ENCODE measurements around the gene RAB24.
"Not testable (repeated sequence)": the region's sequence is repeated elsewhere in the genome, so short reads cannot be mapped to it uniquely, and the experiment has no call there.

RAB24 gene

DNA sequence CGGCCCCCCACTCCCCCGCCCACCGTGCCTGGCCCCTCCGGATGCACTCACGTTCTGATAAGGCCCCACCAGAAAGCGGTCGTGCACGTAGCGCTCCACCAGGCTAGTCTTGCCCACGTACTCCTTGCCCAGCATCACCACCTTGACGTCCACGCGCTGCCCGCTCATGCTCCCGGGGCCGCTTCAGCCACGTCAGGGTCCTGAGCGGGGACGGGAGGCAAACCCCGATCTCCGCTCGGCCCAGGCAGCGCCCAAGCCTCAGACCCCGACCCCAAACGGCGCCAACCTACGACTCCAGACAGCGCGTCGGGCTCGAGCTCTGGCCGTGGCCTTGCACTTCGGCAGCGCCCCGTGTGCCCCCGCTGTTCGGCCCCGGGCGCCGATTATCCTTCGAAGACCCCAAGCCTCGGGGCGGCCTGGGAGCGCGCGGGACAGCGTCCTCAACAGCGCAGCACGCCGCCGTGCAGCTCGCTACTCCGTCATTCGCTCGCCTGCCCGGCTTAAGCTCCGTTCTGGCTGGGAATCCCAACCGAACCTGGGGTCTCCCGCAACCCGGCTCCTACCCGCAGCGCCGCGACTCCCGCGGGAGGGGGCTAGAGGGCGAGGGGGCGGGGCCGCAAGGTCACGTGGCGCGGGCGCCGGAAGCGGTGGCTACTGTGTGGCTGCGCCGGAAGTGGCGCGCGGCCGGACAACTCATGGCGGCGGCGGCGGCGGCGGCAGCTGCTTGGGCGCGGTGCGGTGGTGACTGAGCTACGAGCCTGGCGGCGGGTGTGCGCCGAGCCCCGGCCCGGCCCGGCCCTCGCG is at the start of gene RAB24, which contains the start of gene PRELID1:
Gene RAB24, minus strand, starts transcription at position 599 of the 804 bp plus-strand sequence. Its CDS starts 431 bp downstream, at position 168.
Gene PRELID1, plus strand, starts transcription at position 679 of the 804 bp plus-strand sequence. CDS start 187 bp downstream, outside the sequence.
- DNase-seq: peak; percentile 75

DNA sequence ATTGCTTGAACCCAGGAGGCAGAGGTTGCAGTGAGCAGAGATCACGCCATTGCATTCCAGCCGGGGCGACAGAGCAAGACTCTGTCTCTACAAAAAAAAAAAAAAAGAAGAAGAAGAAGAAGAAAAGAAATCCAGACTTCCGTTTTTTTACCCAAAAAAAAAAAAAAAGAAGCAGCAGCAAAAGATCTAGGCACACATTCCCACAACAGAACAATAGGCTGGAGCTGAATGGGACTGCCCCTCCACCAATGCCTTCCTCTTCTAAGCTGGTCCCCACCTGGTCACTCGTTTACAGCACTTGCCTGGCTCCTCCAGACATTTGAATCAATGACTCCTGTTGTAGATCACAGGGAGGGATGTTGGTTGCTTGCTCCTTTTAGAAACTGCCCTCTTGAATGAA is 49.6 kb upstream of the RAB24 start:
- DNase-seq: peak; percentile 64

DNA sequence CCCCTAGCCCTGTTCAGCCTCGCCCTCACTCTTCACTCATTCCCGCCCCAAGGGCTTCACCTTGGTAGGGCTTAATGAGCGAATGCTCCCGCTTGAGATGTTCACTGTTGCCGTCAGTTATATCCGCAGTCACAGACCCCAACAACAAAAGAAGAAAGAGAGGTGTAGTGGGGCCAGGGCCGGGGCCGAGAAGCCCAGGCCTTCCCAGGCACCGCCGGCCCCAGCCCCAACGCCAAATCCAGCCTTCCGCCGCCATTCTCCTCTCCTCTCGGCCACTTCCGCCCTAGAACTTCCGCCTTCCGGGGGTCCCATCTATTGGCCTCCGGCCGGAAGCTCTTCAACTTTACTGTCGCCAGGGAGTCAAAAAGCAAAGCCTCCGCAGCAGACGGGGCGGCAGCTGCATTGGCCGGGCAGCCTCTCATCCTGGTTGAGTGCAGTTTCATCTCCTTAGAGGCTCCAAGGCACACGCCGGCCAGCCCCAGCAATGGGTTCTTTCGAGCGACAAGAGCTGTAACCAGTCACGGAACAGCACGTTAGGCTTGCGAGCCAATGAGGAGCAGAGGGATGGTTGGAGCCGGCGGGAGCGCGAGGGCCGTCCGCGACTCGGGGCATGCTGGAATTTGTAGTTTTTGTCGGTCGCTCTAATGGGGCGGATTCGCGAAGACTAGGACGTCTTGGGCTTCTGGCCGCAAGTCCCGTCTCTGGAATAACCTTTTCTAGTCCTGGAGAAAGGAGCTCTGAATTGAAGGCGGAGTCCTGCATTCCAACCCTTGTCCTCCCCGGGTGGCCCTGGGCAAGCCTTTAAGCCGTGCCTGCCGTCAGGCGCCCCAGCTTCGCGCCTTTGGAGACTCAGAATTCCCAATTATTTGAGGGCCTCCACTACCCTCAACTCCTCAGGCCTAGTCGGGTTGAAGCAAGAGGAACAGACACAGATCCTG is 48.1 kb upstream of the RAB24 start, which contains the start of gene LMAN2:
Gene LMAN2, minus strand, starts transcription at position 277 of the 938 bp plus-strand sequence. Its CDS starts 21 bp downstream, at position 256.
- DNase-seq: peak; percentile 94

DNA sequence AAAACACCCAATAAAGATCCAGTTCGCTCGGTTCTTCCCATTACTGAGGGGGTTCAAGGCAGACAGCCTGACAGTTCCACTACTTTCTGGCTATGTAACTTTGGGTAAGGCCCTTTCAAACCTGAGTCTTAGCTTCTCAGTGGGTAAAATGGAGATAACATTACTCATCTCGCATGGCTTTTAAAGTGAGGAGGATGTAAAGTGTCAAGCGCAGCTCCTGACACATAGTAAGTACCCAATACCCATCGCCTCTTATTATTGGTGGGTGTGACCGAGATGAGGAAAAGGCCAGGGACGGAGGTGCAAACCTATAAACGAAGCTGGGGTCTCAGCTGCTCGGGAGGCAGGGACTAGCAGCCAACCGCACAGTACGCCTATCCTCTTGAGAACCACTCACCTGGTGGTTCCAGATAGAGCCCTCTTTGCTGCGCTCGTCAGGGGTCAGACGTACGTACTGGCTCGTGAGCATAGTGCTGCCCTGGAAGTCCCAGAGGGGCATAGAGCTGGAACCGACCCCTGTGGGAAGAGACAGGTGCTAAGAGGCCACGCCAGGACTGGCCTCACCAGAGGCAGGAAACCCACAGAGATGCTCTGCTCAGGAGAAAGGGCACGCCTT is 47.4 kb upstream of the RAB24 start:
- DNase-seq: no peak

DNA sequence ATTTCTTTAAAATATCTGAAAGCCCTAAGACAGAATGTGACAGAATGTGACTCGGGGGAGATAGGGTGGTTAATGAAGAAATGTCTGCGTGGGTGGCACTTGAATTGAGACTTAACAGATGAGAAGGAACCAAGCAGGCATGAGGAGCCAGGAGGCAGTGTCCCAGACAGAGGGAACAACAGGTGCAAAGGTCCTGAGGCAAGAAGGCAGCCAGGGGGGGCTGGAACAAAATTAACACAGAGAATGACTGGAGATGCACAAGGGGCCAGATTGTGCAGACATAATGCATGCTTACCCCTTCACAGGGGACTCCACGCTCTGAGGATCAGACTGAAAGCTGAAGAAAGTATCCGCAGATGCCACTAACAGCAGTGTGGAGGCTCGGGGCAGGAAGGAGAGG is 46.2 kb upstream of the RAB24 start:
- no peak for DNase-seq

DNA sequence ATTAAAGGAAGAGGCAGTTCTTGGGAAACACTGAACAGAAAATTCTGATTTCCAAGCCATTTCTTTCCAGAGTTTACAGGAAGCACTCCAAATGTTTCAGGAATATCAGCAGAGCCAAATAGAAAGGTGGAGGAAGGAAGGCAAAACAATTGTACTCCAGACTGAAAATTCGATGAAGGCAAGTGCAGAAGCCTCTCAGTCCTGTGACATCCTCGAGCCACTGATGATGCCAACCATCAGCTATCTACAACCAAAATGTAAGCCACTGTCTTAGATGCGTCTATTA is 45.8 kb upstream of the RAB24 start:
- DNase-seq: no peak

DNA sequence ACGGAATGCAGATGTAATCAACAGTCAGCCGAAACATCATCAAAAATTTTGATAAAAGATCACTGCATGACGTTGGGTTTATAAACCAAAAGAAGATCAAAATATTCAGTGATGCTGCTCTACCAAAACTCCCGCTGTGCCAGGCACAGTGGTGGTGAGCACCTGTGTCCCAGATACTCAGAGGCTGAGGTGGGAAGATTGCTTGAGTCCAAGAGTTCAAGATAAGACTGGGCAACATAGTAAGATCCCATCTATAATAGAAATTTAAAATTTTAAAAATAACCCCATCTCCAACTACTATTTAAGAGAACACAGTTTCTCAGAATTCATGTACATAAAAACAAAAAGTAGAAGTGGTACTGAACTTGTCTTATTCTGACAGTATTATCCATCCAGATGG is 44.2 kb upstream of the RAB24 start:
- DNase-seq: no peak

DNA sequence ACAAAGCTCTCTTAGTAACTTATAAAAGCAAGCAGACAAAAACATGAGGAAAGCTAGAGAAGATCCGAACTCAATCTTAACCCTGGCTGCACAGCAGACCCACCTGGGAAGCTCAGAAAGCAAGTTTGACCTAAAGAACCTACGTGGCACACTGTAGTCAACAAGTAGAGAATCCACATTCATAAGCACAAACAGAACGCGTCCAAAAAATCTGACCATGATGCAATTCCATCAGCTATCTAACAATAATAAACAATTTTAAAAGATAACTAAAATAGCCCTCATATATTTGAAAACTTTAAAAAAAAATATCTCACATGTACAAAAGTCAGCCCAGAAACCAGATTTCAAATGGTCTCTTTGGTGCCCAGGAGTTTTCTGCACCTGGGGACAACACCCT is 43.3 kb upstream of the RAB24 start:
- DNase-seq: no peak

DNA sequence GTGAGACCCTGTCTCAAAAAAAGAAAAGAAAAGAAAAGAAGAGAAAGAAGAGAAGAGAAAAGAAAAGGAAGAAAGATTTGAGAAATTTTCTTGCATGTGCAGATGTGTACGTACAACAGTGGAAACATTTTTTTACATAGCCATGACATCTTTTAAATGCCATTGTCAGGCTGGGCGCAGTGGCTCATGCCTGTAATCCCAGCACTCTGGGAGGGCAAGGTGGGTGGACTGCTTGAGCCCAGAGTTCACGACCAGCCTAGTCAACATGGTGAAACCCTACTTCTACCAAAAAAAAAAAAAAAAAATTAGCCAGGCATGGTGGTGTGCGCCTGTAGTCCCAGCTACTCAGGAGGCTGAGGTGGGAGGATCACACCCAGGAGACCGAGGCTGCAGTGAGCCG is 41.4 kb upstream of the RAB24 start:
- no peak for DNase-seq

DNA sequence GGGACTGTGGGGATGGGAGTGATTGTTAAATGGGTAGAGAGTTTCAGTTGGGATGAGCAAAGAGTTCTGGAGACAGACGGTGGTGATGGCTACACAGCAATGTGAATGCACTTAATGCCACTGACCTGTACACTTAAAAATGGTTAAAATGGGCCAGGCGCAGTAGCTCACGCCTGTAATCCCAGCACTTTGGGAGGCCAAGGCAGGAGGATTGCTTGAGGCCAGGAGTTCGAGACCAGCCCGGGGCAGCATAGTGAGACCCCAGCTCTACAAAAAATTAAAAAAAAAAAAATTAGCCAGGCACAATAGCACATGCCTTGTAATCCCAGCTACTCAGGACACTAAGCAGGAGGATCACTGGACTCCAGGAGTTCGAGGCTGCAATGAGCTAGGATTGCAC is 40.3 kb upstream of the RAB24 start:
- DNase-seq: no peak

DNA sequence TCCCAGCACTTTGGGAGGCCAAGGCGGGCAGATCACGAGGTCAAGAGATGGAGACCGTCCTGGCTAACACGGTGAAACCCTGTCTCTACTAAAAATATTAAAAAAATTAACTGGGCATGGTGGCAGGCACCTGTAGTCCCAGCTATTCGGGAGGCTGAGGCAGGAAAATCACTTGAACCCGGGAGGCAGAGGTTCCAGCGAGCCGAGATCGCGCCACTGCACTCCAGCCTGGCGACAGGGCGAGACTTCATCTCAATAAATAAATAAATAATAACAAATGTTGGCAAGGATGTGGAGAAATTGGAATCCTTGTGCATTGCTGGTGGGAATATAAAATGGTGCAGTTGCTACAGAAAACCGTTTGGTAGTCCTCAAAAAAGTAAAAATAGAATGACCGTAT is 39.5 kb upstream of the RAB24 start:
- not testable (repeated sequence) for DNase-seq

DNA sequence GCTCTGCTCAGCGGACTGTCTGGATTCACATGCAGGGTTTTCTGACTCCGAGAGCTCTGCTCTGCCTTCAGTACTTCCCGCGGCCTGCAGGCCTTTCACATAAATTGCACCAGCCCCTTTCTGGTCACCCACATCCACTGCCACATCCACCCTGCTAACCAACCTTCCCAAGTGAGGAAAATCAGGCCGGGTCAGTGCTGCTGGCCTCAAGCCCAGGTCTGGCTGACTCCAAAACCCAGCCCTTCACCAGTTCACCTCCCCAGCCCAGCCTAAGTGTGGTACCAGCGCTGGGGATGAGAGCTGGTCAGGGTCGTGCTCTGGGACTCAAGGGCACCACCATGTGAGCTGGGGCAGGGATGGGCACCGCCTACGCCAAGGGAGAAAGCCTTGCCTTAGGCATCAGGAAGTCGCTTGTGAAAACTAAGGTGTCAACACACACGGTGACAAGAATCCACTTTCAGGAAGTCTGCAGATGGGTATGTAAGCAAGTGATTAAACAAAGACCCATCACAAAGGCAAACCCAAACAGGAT is 35.7 kb upstream of the RAB24 start:
- DNase-seq: no peak

DNA sequence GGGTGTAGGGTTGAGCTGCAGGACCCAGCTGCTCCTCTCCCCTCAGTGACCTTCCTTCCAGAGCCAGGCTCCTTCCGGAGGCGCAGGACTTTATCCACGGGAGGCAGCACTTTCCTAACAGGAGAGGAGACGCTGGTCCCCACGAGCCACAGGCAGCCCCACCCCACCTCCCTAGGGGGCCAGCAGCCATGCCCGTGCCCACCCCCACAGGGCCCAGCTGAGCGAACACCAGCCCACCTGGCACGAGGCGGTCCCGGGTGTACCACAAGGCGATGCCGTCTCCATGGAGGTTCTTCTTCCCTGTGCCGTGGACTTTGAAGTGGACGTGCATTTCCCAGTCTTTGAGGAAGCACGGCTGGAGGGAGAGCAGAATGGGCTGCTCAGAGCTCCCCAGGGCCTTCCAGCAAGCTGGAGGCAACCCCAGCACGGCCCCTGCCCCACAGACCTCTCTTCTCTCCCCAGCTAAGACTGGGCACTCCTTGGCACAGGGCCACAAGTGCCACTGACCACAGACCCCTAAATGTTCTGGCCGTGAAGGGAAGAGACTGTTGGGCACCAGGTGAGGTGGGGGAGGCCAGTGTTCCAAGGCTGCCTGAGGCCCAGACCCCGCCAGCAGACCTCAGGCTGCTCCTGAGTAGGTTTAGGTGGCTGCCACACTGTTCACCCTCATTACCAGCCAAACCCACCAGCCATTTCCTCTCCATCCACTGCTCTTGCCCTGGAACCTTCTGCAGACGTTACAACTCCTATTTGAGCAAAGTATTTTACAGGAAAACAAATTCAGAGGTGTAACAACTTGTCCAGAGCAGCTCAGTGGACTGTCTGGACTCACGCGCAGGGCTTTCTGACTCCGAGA is 35.0 kb upstream of the RAB24 start:
- no peak for DNase-seq

DNA sequence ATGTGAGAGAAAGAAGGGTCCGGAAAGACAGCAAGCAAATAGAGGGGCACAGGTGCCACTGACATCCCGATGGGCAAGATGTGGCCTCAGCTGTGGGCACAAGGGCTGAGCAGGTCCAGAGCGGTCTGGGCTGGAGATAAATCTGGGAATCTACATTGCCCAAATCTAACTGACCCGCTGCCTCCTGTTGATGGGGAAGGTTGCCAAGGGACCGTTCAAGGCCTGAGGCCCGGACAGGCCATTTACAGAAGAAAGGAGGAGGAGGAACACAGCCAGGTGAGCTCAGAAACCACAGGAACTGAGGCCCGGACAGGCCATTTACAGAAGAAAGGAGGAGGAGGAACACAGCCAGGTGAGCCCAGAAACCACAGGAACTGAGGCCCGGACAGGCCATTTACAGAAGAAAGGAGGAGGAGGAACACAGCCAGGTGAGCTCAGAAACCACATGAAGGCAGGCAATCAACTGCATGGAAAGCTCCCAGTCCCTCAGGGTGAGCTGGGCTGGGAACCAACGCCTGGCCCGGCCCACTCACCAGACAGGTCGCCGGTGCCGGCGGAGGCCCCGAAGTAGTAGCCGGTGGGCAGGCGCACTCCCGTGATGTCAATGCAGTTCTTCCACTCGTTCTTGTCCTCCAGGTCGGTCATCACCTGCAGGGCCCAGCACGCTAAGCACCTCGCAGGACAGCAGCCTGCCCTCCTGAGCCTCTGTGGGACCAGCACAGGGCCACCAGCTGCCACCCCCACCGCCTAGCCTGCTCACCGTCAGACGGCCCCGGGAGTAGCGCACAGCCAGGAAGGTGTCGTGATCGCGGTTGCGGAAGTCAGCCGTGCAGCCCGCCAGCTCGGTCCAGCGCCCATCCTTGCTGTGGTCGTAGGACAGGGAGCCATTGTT is 33.3 kb upstream of the RAB24 start:
- no peak for DNase-seq

DNA sequence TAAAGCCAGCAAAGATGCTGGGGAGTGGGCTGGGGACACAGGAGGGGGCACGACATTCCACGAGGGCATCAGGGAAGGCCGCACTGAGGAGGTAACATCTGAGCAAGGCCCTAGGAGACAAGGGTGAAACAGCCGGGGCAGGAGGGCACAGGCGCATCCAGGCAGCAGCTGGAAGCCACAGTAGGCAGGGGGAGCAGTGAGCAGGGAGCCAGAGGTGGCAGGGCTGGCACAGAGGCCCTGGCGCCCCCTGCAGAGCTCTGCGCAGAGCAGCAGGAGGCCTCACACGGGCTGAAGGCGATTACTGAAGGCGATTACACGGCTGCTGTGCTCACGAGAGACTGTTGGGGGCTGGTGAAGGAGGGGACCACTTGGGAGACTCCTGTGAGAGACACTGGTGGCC is 32.6 kb upstream of the RAB24 start:
- DNase-seq: peak; percentile 50

DNA sequence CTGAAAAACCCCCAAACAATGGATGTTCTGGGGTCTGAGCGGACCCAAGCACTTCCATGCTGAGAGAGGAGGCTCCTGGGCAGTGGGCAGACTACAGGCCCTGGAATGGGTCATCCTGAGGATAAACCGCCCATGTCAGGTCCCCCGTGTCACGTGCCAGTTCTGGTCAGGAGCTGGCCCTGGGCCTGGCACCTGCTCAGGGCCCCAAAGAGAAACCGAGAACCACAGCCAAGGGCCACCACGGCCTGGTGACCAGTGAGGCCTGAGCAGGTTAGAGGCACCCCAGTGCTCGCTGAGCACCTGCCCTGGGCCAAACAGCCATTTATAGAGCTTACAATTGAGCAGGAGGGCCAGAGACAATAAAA is 32.2 kb upstream of the RAB24 start:
- DNase-seq: no peak

DNA sequence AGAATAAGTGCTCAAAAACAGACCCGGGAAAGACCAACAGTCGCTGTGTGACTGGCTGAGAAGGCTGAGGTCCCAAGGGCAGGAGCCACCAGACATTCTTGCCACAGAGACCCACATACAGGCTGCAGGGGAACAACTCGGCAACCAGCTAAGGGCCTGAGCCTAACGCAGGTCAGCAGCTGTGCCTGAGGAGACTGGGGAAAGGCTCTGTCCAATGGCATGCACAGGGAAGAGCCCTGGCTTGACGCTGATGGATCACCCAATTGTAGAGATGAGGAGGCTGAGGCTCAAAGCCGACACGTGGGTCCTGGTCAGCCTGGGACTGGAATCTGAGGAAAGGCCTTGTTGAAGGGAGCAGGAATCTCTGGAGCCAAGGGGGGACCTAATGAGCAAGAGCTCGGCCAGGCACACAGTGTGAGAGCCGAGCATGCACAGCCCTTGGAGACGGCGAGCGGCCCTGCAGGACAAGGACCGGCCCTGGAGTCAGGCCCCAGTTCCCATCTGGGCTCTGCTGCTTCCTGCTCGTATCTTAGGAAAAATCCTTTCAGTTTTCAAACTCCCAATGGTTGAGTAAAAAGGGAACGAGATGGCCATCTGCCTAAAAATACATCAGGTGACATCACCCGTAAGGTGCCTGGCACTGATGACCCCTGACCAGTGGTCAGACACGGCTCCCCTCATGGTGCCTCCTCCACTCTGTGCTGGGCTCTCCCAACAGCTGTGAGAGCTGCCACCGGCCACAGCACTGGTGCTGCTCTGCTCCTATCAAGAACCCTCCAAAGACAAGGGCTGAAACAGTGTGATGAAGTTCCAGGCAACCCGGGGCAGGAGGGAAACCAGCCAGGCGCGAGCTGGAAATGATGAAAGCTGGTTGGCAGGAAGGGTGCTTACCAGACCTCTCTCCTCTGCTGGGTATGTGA is 31.5 kb upstream of the RAB24 start:
- no peak for DNase-seq

DNA sequence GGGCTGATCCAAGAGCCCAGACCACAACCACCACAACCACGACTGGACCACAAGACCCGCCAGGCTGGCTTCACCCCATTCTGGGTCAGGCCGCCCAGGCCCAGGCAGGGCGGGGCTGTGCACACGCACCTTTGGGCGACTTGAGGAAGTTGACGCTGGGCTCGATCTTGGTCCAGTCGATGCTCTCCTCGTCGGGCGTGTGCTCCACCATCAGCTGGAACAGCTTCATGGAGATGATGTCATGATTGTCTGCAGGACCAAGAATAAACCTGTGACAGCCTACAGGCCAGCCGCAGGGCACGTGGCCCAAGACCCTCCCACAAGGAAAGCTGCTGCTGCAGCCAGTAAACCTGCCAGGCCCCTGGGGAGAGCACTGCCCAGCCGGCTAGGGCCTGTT is 30.6 kb upstream of the RAB24 start:
- no peak for DNase-seq

DNA sequence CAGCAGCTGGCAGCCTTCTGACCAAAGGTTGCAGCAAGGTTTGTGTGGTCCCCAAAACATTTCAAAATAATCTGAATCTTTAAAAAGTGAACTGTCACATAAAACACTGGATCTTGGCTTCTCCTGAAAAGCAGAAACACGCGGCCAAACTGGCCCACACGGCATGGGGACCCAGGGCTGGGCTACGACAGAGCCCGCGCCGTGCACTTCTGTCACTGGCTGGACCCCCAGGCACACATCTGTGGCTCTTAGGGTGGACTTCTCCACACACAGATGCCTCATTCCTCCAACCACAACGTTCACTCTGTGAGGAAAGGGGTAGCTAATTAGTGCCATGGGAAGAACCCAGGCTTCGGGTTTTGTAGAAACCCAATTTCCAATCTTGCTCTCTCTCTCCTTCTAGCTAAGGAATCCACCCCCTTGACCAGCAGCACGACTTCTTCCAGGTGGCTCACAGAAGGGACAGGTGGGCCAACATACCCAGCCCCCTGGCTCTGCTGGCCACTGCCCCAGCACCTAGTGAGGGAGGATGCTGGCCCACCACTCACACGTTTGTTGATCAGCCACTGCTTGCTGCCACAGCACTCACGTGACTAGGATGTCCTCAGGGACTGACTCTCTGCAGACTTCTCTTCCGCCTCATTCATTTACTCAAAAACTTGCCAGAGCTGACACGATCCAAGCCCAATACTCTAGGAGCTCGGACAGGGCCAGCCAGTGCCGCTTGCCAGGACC is 30.1 kb upstream of the RAB24 start:
- DNase-seq: no peak
